Activated naive CD4-positive, alpha-beta T cell treated with anti-CD3 and anti-CD28 coated beads, Interleukin-2, amount 50 U/mL, for 72 hours (primary cell): ENCODE measurements around the gene KCNIP4. TPM values are rescaled to one million over a fixed set of nuclear protein-coding genes. Genes with fewer than 3 reads are reported as not detected.

Experiments used
- ATAC-seq, 2 donors: fragments of 150-1000 bp; cut with Tn5 transposase; 2 replicates each; pipeline ENCODE4 v1.10.0; 2021; ENCODE audit warnings: mild to moderate bottlenecking in 2 of 2, moderate library complexity in 2 of 2
- DNase-seq, 2 donors: peaks; one replicate each; pipeline ENCODE4 v3.0.0; 2021 to 2022; ENCODE audit warnings: low spot score in 2 of 2
- H3K27ac Mint-ChIP-seq, 2 donors: one replicate each; pipeline ENCODE4 v1.8.0; 2022; ENCODE audit warnings: mild to moderate bottlenecking in 2 of 2, mixed read lengths in 2 of 2
- H3K36me3 Mint-ChIP-seq, 2 donors: one replicate each; pipeline ENCODE4 v1.8.0; 2022; ENCODE audit warnings: mixed read lengths in 2 of 2
- H3K9me3 Mint-ChIP-seq, 2 donors: one replicate each; pipeline ENCODE4 v1.8.0; 2022; ENCODE audit warnings: mixed read lengths in 2 of 2
- total RNA-seq, 2 donors: library from RNA; stranded (reverse); gene quantifications; one replicate each; pipeline ENCODE4 v1.2.3, GENCODE V29; 2022

Gene KCNIP4
- total RNA-seq, 2 donors from 2014 or later: not detected

- Mint-ChIP-seq H3K36me3 (no peaks in the 10 kb centered on the region), H3K27ac (no peak overlapping the region), H3K9me3 (peaks cover 0 to 3% of the 10 kb centered on the region in 2 donors)
- DNase-seq: no peak
- peak; percentile 39 to 57 for ATAC-seq
These were observed 69.4 kb downstream of the KCNIP4 start for GRCh38 chr4:21879187-21879586.

- ATAC-seq: no peak
- no peak overlapping the region for H3K27ac Mint-ChIP-seq
- no peak for DNase-seq
- peaks cover 2 to 4% of the 10 kb centered on the region in 2 donors for H3K9me3 Mint-ChIP-seq
- no peaks in the 10 kb centered on the region for H3K36me3 Mint-ChIP-seq
These were observed 71.9 kb downstream of the KCNIP4 start for GRCh38 chr4:21876711-21877110.

- H3K27ac Mint-ChIP-seq: no peak overlapping the region
- H3K9me3 Mint-ChIP-seq: peaks cover 4 to 5% of the 10 kb centered on the region in 2 donors
- no peaks in the 10 kb centered on the region for H3K36me3 Mint-ChIP-seq
- ATAC-seq (no peak), DNase-seq (no peak)
These were observed 75.4 kb downstream of the KCNIP4 start for GRCh38 chr4:21873145-21873544.

GRCh38 chr4:21872101-21872500, 76.5 kb downstream of the KCNIP4 start:
- ATAC-seq (no peak), DNase-seq (no peak)
- no peaks in the 10 kb centered on the region for H3K36me3 Mint-ChIP-seq
- peaks cover 4 to 5% of the 10 kb centered on the region in 2 donors for H3K9me3 Mint-ChIP-seq
- H3K27ac Mint-ChIP-seq: no peak overlapping the region

GRCh38 chr4:21869978-21870745, 78.4 kb downstream of the KCNIP4 start:
- no peak overlapping the region for H3K27ac Mint-ChIP-seq
- no peak for ATAC-seq
- no peak for DNase-seq
- peaks cover 5 to 6% of the 10 kb centered on the region in 2 donors for H3K9me3 Mint-ChIP-seq
- no peaks in the 10 kb centered on the region for H3K36me3 Mint-ChIP-seq

GRCh38 chr4:21864686-21865085, 83.9 kb downstream of the KCNIP4 start:
- peaks cover 5 to 9% of the 10 kb centered on the region in 2 donors for H3K9me3 Mint-ChIP-seq

GRCh38 chr4:21862917-21863316, 85.7 kb downstream of the KCNIP4 start:
- peaks cover 0 to 6% of the 10 kb centered on the region in 2 donors for H3K36me3 Mint-ChIP-seq
- DNase-seq (no peak), ATAC-seq (no peak)
- no peak overlapping the region for H3K27ac Mint-ChIP-seq
- peaks cover 5 to 9% of the 10 kb centered on the region in 2 donors for H3K9me3 Mint-ChIP-seq

More at GRCh38 chr4:21864686-21865085, 83.9 kb downstream of the KCNIP4 start:
- peaks cover 0 to 6% of the 10 kb centered on the region in 2 donors for H3K36me3 Mint-ChIP-seq
- ATAC-seq: no peak
- H3K27ac Mint-ChIP-seq: no peak overlapping the region
- no peak for DNase-seq

GRCh38 chr4:21858971-21859370, 89.6 kb downstream of the KCNIP4 start:
- ATAC-seq (no peak), DNase-seq (no peak)
- Mint-ChIP-seq H3K27ac (no peak overlapping the region), H3K36me3 (peaks cover 0 to 13% of the 10 kb centered on the region in 2 donors), H3K9me3 (peaks cover 5 to 13% of the 10 kb centered on the region in 2 donors)

GRCh38 chr4:21856754-21857153, 91.8 kb downstream of the KCNIP4 start:
- H3K36me3 Mint-ChIP-seq: peaks cover 0 to 8% of the 10 kb centered on the region in 2 donors
- no peak for ATAC-seq
- no peak for DNase-seq
- peaks cover 5 to 8% of the 10 kb centered on the region in 2 donors for H3K9me3 Mint-ChIP-seq
- H3K27ac Mint-ChIP-seq: no peak overlapping the region

GRCh38 chr4:21856301-21856700, 92.3 kb downstream of the KCNIP4 start:
- Mint-ChIP-seq H3K36me3 (peaks cover 0 to 7% of the 10 kb centered on the region in 2 donors), H3K9me3 (peaks cover 5 to 8% of the 10 kb centered on the region in 2 donors), H3K27ac (no peak overlapping the region)
- DNase-seq: no peak
- no peak for ATAC-seq

GRCh38 chr4:21849077-21849476, 99.5 kb downstream of the KCNIP4 start:
- ATAC-seq (no peak), DNase-seq (no peak)
- Mint-ChIP-seq H3K36me3 (no peaks in the 10 kb centered on the region), H3K9me3 (no peaks in the 10 kb centered on the region), H3K27ac (no peak overlapping the region)

GRCh38 chr4:21848021-21848420, 100.6 kb downstream of the KCNIP4 start:
- DNase-seq (no peak), ATAC-seq (no peak)
- no peaks in the 10 kb centered on the region for H3K36me3 Mint-ChIP-seq
- H3K27ac Mint-ChIP-seq: no peak overlapping the region
- no peaks in the 10 kb centered on the region for H3K9me3 Mint-ChIP-seq

- Mint-ChIP-seq H3K9me3 (no peaks in the 10 kb centered on the region), H3K36me3 (no peaks in the 10 kb centered on the region), H3K27ac (no peak overlapping the region)
- DNase-seq (no peak), ATAC-seq (no peak)
These were observed 102.9 kb downstream of the KCNIP4 start for GRCh38 chr4:21845663-21846062.

- no peaks in the 10 kb centered on the region for H3K9me3 Mint-ChIP-seq
- H3K27ac Mint-ChIP-seq: no peak overlapping the region
- ATAC-seq: no peak
- no peak for DNase-seq
- H3K36me3 Mint-ChIP-seq: no peaks in the 10 kb centered on the region
These were observed 112.9 kb downstream of the KCNIP4 start for GRCh38 chr4:21835712-21836111.

GRCh38 chr4:21830272-21830671, 118.3 kb downstream of the KCNIP4 start:
- H3K9me3 Mint-ChIP-seq: no peaks in the 10 kb centered on the region
- H3K36me3 Mint-ChIP-seq: no peaks in the 10 kb centered on the region
- no peak for ATAC-seq
- no peak overlapping the region for H3K27ac Mint-ChIP-seq
- DNase-seq: no peak

GRCh38 chr4:21827575-21827974, 121.0 kb downstream of the KCNIP4 start:
- ATAC-seq (no peak), DNase-seq (no peak)
- H3K36me3 Mint-ChIP-seq: no peaks in the 10 kb centered on the region
- no peaks in the 10 kb centered on the region for H3K9me3 Mint-ChIP-seq
- no peak overlapping the region for H3K27ac Mint-ChIP-seq

GRCh38 chr4:21826071-21826470, 122.5 kb downstream of the KCNIP4 start:
- DNase-seq (no peak), ATAC-seq (no peak)
- Mint-ChIP-seq H3K27ac (no peak overlapping the region), H3K9me3 (no peaks in the 10 kb centered on the region), H3K36me3 (no peaks in the 10 kb centered on the region)

GRCh38 chr4:21819086-21819485, 129.5 kb downstream of the KCNIP4 start:
- DNase-seq (no peak), ATAC-seq (no peak)
- Mint-ChIP-seq H3K27ac (no peak overlapping the region), H3K36me3 (peaks cover 0 to 7% of the 10 kb centered on the region in 2 donors), H3K9me3 (peaks cover 20 to 24% of the 10 kb centered on the region in 2 donors)
